OCI-M1 (cell line): ENCODE results near the gene NXPE3.
"Not testable (repeated sequence)": the region's sequence is repeated elsewhere in the genome, so short reads cannot be mapped to it uniquely, and the experiment has no call there.

Experiments
- DNase-seq: peaks from one replicate; lab custom pipeline; 2025; lab: John Stamatoyannopoulos, UW

The NXPE3 gene

GRCh38 chr3:101851850-101852714, 73.1 kb downstream of the NXPE3 start:
- no peak for DNase-seq

- DNase-seq = no peak
Observed at GRCh38 chr3:101852983-101853840, 74.2 kb downstream of the NXPE3 start.

- no peak for DNase-seq
Observed at GRCh38 chr3:101853982-101854381, 75.0 kb downstream of the NXPE3 start.

GRCh38 chr3:101854608-101855304, 75.7 kb downstream of the NXPE3 start:
- DNase-seq = no peak

- no peak for DNase-seq
Observed at GRCh38 chr3:101857301-101857741, 78.3 kb downstream of the NXPE3 start.

- no peak for DNase-seq
Observed at GRCh38 chr3:101858464-101859030, 79.5 kb downstream of the NXPE3 start.

GRCh38 chr3:101859882-101860448, 81.0 kb downstream of the NXPE3 start:
- DNase-seq = no peak

- peak; percentile 23 for DNase-seq
Observed at GRCh38 chr3:101861212-101861788, 82.3 kb downstream of the NXPE3 start.

GRCh38 chr3:101861789-101862415, 82.9 kb downstream of the NXPE3 start:
- DNase-seq = no peak

- peak; percentile 16 for DNase-seq
Observed at GRCh38 chr3:101862416-101863165, 83.6 kb downstream of the NXPE3 start.

- DNase-seq = not testable (repeated sequence)
Observed at GRCh38 chr3:101864926-101865325, 85.9 kb downstream of the NXPE3 start.

GRCh38 chr3:101865751-101866509, 86.9 kb downstream of the NXPE3 start:
- DNase-seq = no peak

- DNase-seq = no peak
Observed at GRCh38 chr3:101867511-101867910, 88.5 kb downstream of the NXPE3 start.

- DNase-seq = no peak
Observed at GRCh38 chr3:101867996-101868395, 89.0 kb downstream of the NXPE3 start.

- DNase-seq = peak; percentile 85
Observed at GRCh38 chr3:101868534-101869464, 89.8 kb downstream of the NXPE3 start.

GRCh38 chr3:101870138-101870537, 91.1 kb downstream of the NXPE3 start:
- no peak for DNase-seq

- peak; percentile 34 for DNase-seq
Observed at GRCh38 chr3:101873619-101874018, 94.6 kb downstream of the NXPE3 start.

GRCh38 chr3:101876142-101876541, 97.1 kb downstream of the NXPE3 start:
- no peak for DNase-seq
